HT1080 (cell line): Measurements from ENCODE around the gene ELOVL6. TPM values are rescaled to one million over a fixed set of nuclear protein-coding genes. Genes with fewer than 3 reads are reported as not detected.

Experiments
- DNase-seq: peaks from one replicate; pipeline ENCODE4 v3.0.0-alpha.2; 2015; ENCODE audit warnings: low read depth
- total RNA-seq: library from RNA; depleted of rRNA; stranded (reverse); fragments of >200 nt; shearing (Covaris generic); gene quantifications from 2 replicates; pipeline ENCODE4 v1.2.3, GENCODE V29; 2014

ELOVL6 gene
- total RNA-seq, 1 experiment from 2014 or later, result 25.6 TPM

- no peak for DNase-seq
Observed at GRCh38 chr4:110033355-110034025, 164.9 kb downstream of the ELOVL6 start.

- DNase-seq, result peak; percentile 10
Observed at GRCh38 chr4:110032603-110033002, 165.8 kb downstream of the ELOVL6 start.

GRCh38 chr4:110025718-110026117 is 172.7 kb downstream of the ELOVL6 start:
- DNase-seq, result no peak

GRCh38 chr4:110025056-110025455 is 173.4 kb downstream of the ELOVL6 start:
- DNase-seq, result no peak

GRCh38 chr4:110022457-110022856 is 176.0 kb downstream of the ELOVL6 start:
- no peak for DNase-seq

- DNase-seq, result no peak
Observed at GRCh38 chr4:110020646-110021443, 177.6 kb downstream of the ELOVL6 start.

DNA sequence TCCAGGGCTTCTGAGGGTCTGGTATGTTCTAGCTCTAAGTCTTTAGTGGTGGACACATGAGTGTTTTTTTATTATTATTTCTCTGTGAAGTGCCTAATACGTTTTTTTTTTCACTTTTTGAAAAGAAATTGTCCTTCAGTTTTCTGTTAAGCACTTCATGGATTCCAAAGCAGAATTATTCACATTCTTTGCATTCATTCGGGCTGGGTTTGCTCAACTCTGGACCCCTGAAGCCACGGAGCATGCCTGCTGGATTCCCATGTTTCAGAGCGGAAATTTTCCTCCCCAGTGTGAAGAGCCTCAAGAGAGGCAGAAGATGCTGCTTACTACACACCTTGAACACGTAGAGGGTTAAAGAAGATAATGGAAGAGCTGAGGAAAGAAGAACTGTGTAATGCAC is 178.3 kb downstream of the ELOVL6 start:
- DNase-seq, result no peak

DNA sequence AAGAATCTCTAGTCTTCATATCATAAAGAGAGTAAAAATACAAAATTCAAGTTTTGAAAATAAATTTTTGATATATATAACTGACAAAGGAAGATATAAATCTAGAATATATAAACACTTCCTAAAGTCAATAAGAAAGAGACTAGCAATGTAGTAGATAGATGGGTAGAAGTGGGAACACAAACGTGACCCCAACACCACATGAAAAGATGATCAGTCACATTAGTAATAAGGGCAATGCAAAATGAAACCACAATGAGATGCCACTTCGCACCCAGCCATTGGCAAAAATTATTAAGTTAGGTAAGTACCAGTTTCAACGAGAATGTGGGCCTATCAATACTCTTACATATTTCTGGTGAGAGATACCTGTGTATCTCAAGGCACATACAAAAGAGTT is 179.3 kb downstream of the ELOVL6 start:
- no peak for DNase-seq

- no peak for DNase-seq
Observed at GRCh38 chr4:110014233-110014632, 184.2 kb downstream of the ELOVL6 start.

GRCh38 chr4:110012917-110013316 is 185.5 kb downstream of the ELOVL6 start:
- no peak for DNase-seq

GRCh38 chr4:110010797-110011196 is 187.6 kb downstream of the ELOVL6 start:
- no peak for DNase-seq

DNA sequence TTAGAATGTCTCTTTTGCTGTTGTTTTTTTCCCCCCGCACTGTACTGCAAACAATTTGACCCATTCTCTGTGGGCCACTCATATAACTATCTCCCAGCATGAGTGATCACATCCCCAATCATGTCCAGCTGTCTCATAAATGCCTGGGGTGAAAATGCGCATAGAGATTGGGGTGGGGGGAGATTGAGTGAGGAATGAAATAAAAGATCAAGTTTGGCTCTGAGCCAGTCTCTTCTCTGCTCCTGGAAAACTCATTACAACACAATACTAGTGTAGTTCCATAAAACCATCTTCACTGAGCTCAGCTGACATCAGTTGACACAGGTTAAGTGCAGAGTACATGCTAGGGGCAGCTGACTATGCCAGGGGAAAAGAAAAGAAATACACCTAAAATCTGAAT is 188.9 kb downstream of the ELOVL6 start:
- no peak for DNase-seq

DNA sequence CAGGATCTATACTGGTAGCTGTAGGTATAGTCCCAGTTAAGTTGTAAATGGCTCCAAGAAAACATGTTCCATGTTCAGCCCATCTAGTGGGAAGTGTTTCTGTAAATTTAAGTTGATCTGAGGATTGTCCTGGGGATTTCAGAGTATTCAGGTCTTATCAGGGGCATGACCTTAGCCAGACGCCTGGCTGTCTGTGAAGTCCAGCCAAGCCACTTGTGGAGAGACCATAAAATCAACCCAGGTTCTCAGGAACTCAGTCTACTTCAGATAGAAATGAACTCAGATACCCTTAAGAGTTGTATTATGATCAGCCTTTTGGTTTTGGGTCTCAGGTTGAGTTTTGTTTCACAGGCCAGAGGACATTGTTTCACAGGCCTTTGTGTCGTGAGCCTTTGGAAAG is 189.9 kb downstream of the ELOVL6 start:
- no peak for DNase-seq

DNA sequence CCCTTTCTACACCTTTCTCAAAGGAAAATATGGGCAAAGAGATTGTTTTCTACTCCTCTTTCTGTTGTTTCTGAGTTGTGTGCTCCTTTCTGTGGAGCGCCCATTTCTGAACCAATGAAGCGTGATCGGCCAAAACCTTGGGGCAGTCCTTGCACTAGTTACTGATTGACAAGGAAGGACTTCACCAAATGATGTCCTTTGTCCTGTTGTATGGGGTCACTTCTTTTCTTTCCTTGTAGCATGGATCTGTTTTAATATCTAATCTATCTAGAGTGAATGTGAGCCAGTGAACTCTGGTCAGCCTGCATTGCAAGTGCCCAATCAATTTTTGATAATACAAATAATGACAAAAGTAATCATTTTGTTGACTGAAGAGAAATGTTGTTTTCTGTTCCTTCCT is 191.2 kb downstream of the ELOVL6 start:
- DNase-seq, result no peak

DNA sequence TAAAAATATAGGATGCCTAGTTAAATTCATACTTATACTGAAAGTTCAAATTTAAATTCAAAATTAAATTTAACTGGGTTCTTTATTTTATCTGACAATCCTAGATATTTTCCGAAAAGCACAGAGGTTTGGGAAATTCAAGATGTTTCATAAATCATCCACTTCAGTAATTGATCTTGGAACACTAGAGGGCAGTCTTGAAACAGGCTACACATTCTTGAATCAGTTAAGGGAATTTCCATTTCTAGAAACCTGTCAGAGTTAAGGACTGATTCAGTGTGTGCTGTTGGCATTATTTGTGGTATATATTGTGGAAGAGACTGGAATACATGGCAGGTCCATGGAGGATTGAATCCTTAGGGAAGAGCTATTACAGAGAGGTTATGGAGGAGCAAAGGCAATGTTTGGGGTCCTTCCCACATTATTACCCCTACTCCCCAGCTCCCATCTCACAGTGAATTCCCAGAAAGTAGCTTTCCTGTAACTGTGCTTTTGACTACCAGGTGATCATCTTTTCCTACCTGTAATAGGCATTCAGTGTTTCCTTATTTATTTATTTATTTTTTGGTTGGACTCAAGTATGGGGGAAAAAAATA is 192.9 kb downstream of the ELOVL6 start:
- peak; percentile 53 for DNase-seq

GRCh38 chr4:110004556-110004955 is 193.9 kb downstream of the ELOVL6 start:
- DNase-seq, result no peak

DNA sequence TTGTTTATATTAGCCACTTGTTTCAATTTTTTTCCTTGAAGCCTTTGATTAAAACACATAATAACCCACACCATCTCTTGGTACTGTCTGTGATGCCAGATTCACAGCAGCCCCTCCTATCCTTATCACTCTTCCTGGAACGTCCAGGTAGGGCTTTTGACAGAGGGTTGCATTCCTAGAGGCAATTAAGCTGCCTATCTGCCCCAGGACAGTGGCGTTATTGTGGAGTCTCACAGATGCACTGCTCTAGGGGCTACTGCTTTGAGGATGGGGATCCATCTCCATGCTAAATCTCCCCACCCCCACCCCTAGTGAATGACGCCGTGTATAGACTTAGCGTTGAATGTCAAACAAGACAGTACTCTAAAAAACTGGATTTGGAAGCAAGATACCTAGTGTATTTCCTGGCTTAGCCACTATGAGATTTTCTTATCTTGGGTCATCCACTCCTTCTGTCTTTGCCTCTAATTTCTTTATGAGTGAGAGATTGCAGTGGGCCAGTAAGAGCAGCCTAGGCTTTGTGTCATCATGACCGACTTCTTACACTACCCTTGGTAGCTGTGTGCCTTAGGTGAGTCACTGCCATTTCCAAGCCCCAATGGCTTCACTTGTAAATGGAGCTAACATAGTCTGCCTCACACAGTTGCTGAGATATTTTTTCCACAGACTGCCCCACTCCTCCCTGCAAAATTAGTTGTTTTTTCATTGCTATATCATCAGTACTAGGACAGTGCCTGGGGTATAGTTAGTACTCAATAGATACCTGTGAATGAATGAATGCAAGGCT is 194.8 kb downstream of the ELOVL6 start:
- DNase-seq, result peak; percentile 26

DNA sequence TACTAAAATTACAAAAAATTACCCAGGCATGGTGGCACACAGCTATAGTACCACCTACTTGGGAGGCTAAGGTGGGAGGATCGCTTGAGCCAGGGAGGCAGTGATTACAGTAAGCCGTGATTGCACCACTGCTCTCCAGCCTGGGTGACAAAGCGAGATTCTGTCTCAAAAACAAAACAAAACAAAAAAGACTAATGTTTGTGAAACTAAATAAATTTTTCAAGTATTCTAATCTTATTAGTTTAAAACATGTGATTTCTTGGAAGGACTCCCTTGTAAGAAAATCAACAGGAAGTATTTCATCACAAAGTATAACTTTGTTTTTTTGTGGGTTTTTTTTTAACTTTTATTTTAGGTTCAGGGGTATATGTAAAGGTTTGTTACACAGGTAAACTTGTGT is 196.1 kb downstream of the ELOVL6 start:
- DNase-seq, result no peak

DNA sequence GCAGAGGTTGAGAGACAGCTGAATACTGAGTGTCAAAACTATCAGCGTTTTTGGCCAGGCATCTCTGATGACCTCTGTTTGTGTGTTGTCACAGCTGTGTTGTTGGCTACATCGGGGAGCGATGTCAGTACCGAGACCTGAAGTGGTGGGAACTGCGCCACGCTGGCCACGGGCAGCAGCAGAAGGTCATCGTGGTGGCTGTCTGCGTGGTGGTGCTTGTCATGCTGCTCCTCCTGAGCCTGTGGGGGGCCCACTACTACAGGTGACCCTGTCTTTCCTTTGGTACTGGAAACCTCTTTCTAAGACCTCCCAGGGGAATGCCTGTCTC is 198.9 kb downstream of the ELOVL6 start:
- no peak for DNase-seq

- peak; percentile 50 for DNase-seq
Observed at GRCh38 chr4:109998867-109999584, 199.4 kb downstream of the ELOVL6 start.

GRCh38 chr4:109996526-109996925 is 201.9 kb downstream of the ELOVL6 start:
- DNase-seq, result peak; percentile 25
